Muscle of back (tissue), 13 donors: ENCODE measurements around the gene BAZ1A. TPM values are rescaled to one million over a fixed set of nuclear protein-coding genes. Genes with fewer than 3 reads are reported as not detected.

ENCODE experiments used
- DNase-seq, 3 donors: peaks; one replicate each; pipeline versions ENCODE4 v3.0.0 to v3.0.0-alpha.2; 2013
- long read RNA-seq, 9 donors: transcript quantifications; one replicate each; lab custom pipeline, GENCODE V29; 2026
- polyA plus RNA-seq, 10 donors: library from polyadenylated mRNA; unstranded; fragments of 120-200 nt; gene quantifications; one replicate each; pipeline ENCODE4 v1.2.1, GENCODE V29; 2013; ENCODE audit not compliant: insufficient read length in 10 of 10

Gene BAZ1A, protein sequence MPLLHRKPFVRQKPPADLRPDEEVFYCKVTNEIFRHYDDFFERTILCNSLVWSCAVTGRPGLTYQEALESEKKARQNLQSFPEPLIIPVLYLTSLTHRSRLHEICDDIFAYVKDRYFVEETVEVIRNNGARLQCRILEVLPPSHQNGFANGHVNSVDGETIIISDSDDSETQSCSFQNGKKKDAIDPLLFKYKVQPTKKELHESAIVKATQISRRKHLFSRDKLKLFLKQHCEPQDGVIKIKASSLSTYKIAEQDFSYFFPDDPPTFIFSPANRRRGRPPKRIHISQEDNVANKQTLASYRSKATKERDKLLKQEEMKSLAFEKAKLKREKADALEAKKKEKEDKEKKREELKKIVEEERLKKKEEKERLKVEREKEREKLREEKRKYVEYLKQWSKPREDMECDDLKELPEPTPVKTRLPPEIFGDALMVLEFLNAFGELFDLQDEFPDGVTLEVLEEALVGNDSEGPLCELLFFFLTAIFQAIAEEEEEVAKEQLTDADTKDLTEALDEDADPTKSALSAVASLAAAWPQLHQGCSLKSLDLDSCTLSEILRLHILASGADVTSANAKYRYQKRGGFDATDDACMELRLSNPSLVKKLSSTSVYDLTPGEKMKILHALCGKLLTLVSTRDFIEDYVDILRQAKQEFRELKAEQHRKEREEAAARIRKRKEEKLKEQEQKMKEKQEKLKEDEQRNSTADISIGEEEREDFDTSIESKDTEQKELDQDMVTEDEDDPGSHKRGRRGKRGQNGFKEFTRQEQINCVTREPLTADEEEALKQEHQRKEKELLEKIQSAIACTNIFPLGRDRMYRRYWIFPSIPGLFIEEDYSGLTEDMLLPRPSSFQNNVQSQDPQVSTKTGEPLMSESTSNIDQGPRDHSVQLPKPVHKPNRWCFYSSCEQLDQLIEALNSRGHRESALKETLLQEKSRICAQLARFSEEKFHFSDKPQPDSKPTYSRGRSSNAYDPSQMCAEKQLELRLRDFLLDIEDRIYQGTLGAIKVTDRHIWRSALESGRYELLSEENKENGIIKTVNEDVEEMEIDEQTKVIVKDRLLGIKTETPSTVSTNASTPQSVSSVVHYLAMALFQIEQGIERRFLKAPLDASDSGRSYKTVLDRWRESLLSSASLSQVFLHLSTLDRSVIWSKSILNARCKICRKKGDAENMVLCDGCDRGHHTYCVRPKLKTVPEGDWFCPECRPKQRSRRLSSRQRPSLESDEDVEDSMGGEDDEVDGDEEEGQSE (N-terminal part only)
- 10 to 100 TPM; 14.5 to 29.0 (median 23.2) TPM for polyA plus RNA-seq
- long read RNA-seq, donor 1, result 0 reads
- long read RNA-seq, donor 2, result 0 reads
- long read RNA-seq, donor 3, result 0 reads
- long read RNA-seq, donor 4, result 0 reads
- long read RNA-seq, donor 5, result 0 reads
- long read RNA-seq, donor 6, partial matches to known transcripts, result 0 of 1 reads
- long read RNA-seq, donor 6, other reads (novel, unspliced or antisense), result 0 of 1 reads
- long read RNA-seq, donor 7, result 0 reads
- long read RNA-seq, donor 8, partial matches to known transcripts, result 0 of 2 reads
- long read RNA-seq, donor 8, other reads (novel, unspliced or antisense), result 0 of 2 reads
- long read RNA-seq, donor 9, result 0 reads

DNA sequence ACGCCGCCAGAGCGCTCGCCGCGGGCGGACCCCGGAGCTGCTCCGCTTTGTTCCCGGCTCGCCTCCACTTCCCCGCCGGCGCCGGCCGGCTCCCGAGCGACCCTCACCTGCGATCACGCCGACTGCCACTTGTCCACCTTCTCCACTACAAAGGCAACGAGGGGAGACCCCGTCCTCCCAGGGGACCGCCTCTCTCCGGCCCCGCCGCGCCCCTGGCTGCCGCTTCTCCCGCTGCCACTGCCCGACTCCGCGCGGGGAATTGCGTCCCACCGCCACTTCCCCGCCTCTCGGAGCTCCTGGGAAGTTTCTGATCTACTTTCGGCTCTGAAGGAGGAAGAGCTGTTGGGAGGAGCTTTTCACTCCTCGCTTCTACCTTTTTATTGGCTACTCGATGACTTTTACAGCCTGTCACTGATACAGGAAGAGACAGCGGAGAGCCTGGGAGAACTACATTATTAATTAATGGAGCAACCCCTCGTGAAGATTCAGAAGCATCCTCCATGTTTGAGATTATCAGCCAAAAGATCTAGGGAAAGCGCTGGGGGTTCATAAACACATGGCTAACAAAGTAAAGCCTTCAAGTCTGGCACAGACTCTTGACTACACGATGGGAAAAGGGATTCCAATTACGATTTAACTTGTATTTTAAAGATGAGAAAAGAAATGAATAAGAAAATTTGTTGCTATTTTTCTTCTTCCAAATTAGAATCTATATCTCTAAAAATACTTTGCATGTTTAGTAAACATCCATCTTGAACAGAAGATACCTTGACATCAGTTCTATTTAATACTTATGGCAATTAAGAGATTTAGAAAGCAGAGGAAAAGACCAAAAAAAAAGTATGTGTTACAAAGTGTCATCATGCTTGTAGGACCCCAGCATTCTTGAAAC lies at the start of gene BAZ1A:
TSS of gene BAZ1A (minus strand) at position 330 of the 892 bp plus-strand sequence. CDS start 756 bp downstream, outside the sequence.
- DNase-seq, result peak; percentile 75 to 91 (median 90)

DNA sequence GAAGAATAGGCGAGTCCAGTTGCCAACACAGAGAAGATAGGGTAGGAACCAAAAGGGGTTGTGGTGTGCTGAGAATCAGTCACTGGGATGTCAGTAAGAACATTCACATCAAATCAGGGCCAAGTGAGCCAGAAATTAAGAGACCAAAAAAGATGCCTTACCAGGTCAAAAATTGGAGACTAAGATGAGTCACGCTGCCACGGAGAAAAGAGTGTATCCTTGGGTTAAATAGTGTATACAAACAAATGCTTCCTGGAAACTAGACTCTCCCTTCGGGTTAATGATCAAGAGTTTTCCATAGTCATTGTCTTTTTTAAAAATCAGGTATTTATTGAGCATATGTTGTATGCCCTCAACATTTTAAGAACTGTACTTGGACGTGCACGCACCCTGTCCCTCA lies 45.2 kb upstream of the BAZ1A start:
- DNase-seq, result no peak

- no peak for DNase-seq
Measured at GRCh38 chr14:34913619-34914018, 38.5 kb upstream of the BAZ1A start.

DNA sequence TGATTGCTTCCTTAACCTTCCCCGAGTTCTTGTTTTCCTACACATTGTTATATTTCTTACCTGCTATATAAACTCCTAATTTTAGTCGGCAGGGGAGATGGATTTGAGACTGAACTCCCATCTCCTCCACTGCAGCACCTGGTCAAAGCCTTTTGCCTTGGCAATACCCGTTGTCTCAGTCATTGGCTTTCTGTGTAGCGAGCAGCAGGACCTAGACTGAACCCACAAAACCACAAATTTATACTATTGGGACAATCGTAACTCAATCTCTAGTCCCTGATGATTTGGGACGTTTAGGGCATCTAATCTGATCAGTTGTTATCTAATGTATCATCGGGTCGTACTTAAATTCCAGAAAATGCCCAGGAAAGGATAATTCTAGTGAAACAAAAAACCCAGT lies 37.8 kb upstream of the BAZ1A start:
- no peak for DNase-seq

DNA sequence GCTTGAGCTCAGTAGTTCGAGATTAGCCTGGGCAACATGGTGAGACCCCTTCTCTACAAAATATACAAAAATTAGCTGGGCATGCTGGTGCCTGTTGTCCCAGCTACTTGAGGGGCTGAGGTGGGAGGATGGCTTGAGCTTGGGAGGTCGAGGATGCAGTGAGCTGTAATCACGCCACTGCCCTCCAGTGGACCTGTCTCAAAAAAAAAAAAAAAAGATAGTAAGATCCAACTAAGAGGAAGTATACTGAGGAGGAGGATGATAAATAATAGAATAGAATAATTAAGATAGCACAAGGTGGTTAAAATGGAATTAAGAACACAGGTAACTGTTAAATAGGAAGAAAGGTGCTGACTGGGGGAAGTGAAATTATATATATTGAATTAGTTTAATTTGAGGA lies 37.0 kb upstream of the BAZ1A start:
- DNase-seq, result no peak

GRCh38 chr14:34911209-34912150 lies 36.3 kb upstream of the BAZ1A start:
- no peak for DNase-seq

GRCh38 chr14:34906287-34906686 lies 31.1 kb upstream of the BAZ1A start:
- DNase-seq, result no peak

GRCh38 chr14:34895277-34895676 lies 20.1 kb upstream of the BAZ1A start:
- DNase-seq, result no peak

- no peak for DNase-seq
Measured at GRCh38 chr14:34890937-34891336, 15.8 kb upstream of the BAZ1A start.

- no peak for DNase-seq
Measured at GRCh38 chr14:34888186-34888585, 13.0 kb upstream of the BAZ1A start.

- DNase-seq, result no peak
Measured at GRCh38 chr14:34883954-34884353, 8.8 kb upstream of the BAZ1A start.

DNA sequence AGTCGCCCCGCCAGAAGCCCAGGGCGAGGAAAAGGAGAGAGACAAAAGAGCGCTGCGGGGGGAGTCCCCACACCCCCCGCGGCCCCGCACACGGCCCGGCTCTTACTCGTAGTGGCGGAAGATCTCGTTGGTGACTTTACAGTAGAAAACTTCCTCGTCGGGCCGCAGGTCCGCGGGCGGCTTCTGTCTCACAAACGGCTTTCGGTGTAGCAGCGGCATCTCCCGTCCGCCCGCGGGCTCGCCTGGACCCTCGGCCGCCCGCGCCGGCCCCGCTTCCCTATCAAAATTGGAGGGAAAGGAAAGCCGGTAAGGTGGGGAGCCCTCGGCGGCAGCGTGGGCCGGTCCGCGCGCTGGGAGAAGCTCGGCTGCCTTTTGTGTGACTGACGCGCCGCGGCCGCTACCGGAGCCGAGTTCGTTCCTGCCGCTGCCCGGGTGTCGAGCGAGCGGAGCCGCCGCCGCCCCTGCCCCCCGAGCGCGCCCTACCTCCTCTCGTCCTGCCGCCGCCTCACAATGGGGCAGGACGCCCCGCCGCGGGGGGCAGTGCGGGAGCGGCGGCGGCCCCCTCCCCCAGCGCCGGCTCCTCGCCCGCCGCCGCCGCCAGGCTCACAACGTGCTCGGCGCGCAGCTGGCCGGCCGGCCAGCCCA lies 652 bp downstream of the BAZ1A start:
- peak; percentile 36 to 88 (median 60) for DNase-seq

- peak; percentile 81 to 94 (median 86) for DNase-seq
Measured at GRCh38 chr14:34873589-34874385, 1.4 kb downstream of the BAZ1A start.

DNA sequence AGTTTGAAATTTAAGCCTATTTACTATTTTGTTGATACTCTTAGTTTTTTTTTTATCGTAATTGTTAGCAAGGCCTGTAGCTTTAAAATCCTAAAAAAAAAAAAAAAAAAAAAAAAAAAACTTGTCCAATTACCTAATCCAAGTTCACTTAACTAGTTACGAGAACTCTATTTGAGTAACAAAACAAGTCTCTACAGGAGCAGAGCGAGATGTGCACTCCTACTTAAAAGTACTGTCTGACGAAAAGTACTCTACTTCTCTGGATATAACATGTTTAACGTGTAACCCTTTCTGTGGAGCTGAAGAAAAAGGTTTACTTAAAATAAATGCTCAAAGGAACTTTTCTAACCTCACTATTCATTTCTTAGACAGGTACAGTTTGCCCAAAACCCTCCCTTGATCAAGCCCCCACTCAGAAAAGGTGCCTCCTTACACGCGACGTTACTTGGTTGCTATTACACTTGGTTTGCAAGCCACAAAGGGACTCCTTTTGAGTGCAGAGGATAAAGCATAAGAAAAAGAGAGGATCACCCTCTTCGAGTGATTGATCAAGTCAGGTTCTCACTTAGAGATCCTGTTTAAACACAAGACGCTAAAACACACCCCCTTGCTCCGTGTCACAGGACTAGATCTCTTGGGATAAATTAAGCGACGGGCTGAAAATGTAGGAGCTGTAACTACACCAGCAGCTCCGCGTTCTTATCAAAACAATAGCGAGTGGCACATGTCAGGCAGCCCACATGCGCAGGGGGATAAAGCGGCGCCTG lies 2.2 kb downstream of the BAZ1A start:
- DNase-seq, result peak in 1 of 3 donors; percentile 41

- no peak for DNase-seq
Measured at GRCh38 chr14:34867199-34867598, 8.0 kb downstream of the BAZ1A start.

GRCh38 chr14:34865889-34866574 lies 9.1 kb downstream of the BAZ1A start:
- no peak for DNase-seq
